ENCODE data around the gene MMADHC.

The MMADHC gene

GRCh38 chr2:149587220-149587949, at the start of gene MMADHC:
Gene MMADHC (minus strand): TSS chr2:149587775. CDS start chr2:149587097, 678 bp downstream.
- DNase-seq (ENCODE audit: low read depth): peak; percentile 85

GRCh38 chr2:149634103-149634502, 46.5 kb upstream of the MMADHC start:
- no peak for DNase-seq (ENCODE audit: low read depth)

- DNase-seq (ENCODE audit: low read depth): no peak
These were observed 42.9 kb upstream of the MMADHC start for GRCh38 chr2:149630445-149630844.

GRCh38 chr2:149629026-149629425, 41.5 kb upstream of the MMADHC start:
- DNase-seq (ENCODE audit: low read depth): no peak

GRCh38 chr2:149627111-149627801, 39.7 kb upstream of the MMADHC start:
- DNase-seq (ENCODE audit: low read depth): no peak

GRCh38 chr2:149625671-149626070, 38.1 kb upstream of the MMADHC start:
- no peak for DNase-seq (ENCODE audit: low read depth)

- DNase-seq (ENCODE audit: low read depth): no peak
These were observed 37.7 kb upstream of the MMADHC start for GRCh38 chr2:149625271-149625670.

- DNase-seq (ENCODE audit: low read depth): no peak
These were observed 34.8 kb upstream of the MMADHC start for GRCh38 chr2:149622343-149622742.

GRCh38 chr2:149617476-149617875, 29.9 kb upstream of the MMADHC start:
- DNase-seq (ENCODE audit: low read depth): no peak

- no peak for DNase-seq (ENCODE audit: low read depth)
These were observed 29.3 kb upstream of the MMADHC start for GRCh38 chr2:149616681-149617456.

- no peak for DNase-seq (ENCODE audit: low read depth)
These were observed 26.1 kb upstream of the MMADHC start for GRCh38 chr2:149613704-149614103.

- DNase-seq (ENCODE audit: low read depth): no peak
These were observed 24.5 kb upstream of the MMADHC start for GRCh38 chr2:149612122-149612521.

GRCh38 chr2:149611100-149611820, 23.7 kb upstream of the MMADHC start:
- no peak for DNase-seq (ENCODE audit: low read depth)

- DNase-seq (ENCODE audit: low read depth): no peak
These were observed 18.8 kb upstream of the MMADHC start for GRCh38 chr2:149606251-149606811.

- DNase-seq (ENCODE audit: low read depth): no peak
These were observed 15.7 kb upstream of the MMADHC start for GRCh38 chr2:149603248-149603647.

- DNase-seq (ENCODE audit: low read depth): no peak
These were observed 13.7 kb upstream of the MMADHC start for GRCh38 chr2:149601141-149601796.

- peak; percentile 22 for DNase-seq (ENCODE audit: low read depth)
These were observed 10.2 kb upstream of the MMADHC start for GRCh38 chr2:149597668-149598326.

- no peak for DNase-seq (ENCODE audit: low read depth)
These were observed 9.6 kb upstream of the MMADHC start for GRCh38 chr2:149597050-149597667.

GRCh38 chr2:149596471-149596870, 8.9 kb upstream of the MMADHC start:
- no peak for DNase-seq (ENCODE audit: low read depth)
